SK-N-MC (cell line): ENCODE results near the gene POLR2F.

Experiments used
- DNase-seq: peaks from one replicate; pipeline ENCODE4 v3.0.0-alpha.2; 2011; ENCODE audit warnings: low read depth, low spot score
- H3K27ac ChIP-seq: fragments of 200-600 bp; sonication (generic); 2 replicates; pipeline ENCODE4 v1.5.1; 2016; ENCODE audit warnings: mixed run types
- H3K36me3 ChIP-seq: fragments of 200-600 bp; sonication (generic); 2 replicates; pipeline ENCODE4 v1.6.1; 2017; ENCODE audit warnings: antibody characterized with exemption, low read length, mixed read lengths; ENCODE audit not compliant: insufficient read depth
- H3K4me3 ChIP-seq: fragments of 200-600 bp; sonication (generic); 2 replicates; pipeline ENCODE4 v1.5.1; 2016
- H3K9ac ChIP-seq: fragments of 200-600 bp; sonication (generic); 2 replicates; pipeline ENCODE4 v1.8.0; 2017; ENCODE audit warnings: mixed run types, mixed read lengths; ENCODE audit not compliant: insufficient read length
- H3K9me3 ChIP-seq: fragments of 200-600 bp; sonication (generic); 2 replicates; pipeline ENCODE4 v1.6.1; 2017; ENCODE audit warnings: low read depth, mild to moderate bottlenecking, antibody characterized with exemption, low read length, moderate library complexity, mixed read lengths
- EZH2 ChIP-seq: fragments of 200-600 bp; sonication (generic); IDR thresholded peaks from one replicate; pipeline ENCODE4 v1.6.1; 2017; ENCODE audit warnings: antibody characterized with exemption
- FOXP2 ChIP-seq: optimal IDR thresholded peaks from 2 replicates; pipeline ENCODE3; 2011; ENCODE audit warnings: mild to moderate bottlenecking, moderate library complexity; ENCODE audit not compliant: insufficient read depth; ENCODE audit errors: extremely low read length, control extremely low read depth
- POLR2AphosphoS5 ChIP-seq: IDR thresholded peaks from 2 replicates; pipeline ENCODE4 v1.6.1; 2012; ENCODE audit warnings: mild to moderate bottlenecking, low read depth, low read length, borderline replicate concordance

The POLR2F gene

DNA sequence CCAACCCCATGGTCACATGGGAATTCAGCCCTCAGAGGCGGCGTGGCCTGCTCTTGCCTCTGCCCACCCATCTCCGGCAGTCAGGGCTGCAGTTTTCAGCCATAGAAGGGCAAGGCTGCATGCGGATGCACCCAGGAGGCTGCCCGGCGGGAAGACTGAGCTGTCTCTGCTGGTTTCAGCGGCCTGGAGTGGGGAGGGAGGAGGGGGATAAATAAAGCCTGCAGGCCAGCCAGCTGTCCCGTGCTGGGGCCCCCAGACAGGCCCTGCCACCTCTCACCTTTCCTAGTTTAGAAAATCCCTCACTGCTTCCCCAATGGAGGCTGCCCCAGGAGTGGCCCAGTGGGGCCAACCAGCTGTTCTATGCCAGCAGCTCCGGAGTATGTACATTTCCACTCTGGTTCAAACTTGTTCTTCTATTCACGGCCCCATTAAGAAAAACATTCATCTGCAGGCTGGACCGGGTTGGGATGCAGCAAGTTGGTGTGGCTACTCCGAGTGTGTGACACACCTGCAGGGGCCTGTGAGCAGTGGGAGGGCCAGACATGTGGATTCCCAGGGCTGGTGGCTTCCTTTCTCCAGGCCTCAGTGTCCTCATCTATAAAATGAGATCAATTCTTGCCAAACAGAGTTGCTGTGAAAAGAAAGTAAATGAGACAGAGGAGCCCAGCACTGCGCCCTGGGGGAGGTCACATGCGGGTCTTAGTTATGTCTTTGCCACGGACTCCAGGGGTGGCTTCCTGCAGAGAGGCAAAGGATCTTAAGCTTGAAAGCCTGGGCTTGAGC lies 42.4 kb upstream of the POLR2F start:
- no peak overlapping the region for H3K27ac ChIP-seq
- no peaks in the 10 kb centered on the region for H3K9me3 ChIP-seq
- H3K9ac ChIP-seq: no peak overlapping the region
- no peak for TF ChIP-seq POLR2AphosphoS5
- no peak for TF ChIP-seq EZH2
- no peak for TF ChIP-seq FOXP2
- no peak overlapping the region for H3K4me3 ChIP-seq
- DNase-seq: no peak
- no peaks in the 10 kb centered on the region; the same call in 1 of the 2 replicates for H3K36me3 ChIP-seq

DNA sequence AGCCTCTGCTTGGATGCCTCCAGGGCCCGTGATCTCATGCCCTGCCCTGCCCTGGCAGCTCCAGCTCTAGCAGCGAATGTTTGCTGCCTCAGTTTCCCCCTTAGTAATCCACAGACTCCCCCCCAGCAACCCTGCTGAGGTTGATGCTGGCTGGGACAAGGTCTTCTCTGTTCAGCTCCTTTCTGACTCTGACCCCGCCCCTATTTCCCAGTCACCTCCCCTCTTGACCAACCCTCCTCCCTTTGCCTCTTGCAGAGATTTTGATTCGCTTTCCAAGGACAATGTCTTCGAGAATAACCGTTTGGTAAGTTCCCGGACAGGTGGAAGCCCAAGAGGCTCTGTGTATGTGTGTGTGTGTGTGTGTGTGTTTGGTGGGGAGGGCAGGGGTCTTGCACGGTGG lies 41.8 kb upstream of the POLR2F start:
- H3K9ac ChIP-seq: no peak overlapping the region
- no peak for DNase-seq

DNA sequence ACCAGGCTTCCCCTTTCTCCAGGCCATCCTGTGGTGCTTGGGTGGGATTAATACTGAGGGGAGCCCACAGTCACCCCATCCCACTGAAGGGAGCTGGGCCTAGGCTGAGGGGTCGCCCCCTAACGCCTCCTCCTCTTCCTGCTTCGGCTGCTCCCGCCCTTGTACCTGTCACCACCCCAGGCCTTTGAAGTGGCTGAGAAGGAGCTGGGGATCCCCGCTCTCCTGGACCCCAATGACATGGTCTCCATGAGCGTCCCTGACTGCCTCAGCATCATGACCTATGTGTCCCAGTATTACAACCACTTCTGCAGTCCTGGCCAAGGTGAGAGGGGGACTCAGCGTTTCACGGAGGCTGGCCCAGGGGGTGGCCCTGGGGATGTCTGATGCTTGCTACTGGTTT lies 41.3 kb upstream of the POLR2F start:
- TF ChIP-seq EZH2 (no peak), POLR2AphosphoS5 (no peak), FOXP2 (no peak)
- Histone ChIP-seq H3K36me3 (peaks cover 5% of the 10 kb centered on the region; the same call in 1 of the 2 replicates), H3K4me3 (no peak overlapping the region), H3K27ac (no peak overlapping the region), H3K9me3 (no peaks in the 10 kb centered on the region), H3K9ac (no peak overlapping the region)
- no peak for DNase-seq

More for the DNA sequence above, 41.8 kb upstream of the POLR2F start:
- peaks cover 4% of the 10 kb centered on the region; the same call in 1 of the 2 replicates for H3K36me3 ChIP-seq
- TF ChIP-seq POLR2AphosphoS5 (no peak), FOXP2 (no peak), EZH2 (no peak)
- no peak overlapping the region for H3K4me3 ChIP-seq
- no peak overlapping the region for H3K27ac ChIP-seq
- H3K9me3 ChIP-seq: no peaks in the 10 kb centered on the region

DNA sequence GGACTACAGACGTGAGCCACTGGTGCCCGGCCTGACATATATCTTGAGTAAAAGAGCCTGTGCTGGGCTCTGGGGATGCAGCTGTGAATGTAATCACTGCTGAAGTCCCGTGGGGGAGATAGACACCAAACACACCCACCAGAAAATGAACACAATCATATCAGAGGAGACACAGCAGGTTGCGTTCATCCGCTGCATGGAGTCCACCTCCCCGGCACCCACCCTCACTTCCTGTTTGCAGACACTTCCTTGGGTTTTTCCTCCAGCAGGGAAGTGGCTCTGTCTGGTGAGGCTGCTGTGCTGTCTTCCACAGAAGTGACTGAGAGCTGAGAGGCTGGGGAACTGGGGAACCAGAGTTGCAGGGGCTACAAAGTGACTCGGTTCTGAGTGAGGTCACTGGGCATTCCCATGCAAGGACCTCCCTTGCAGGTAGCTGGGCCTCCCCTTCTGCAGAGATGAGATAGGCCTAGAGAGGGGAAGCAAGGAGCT lies 40.2 kb upstream of the POLR2F start:
- no peaks in the 10 kb centered on the region for H3K9me3 ChIP-seq
- H3K36me3 ChIP-seq: peaks cover 16% of the 10 kb centered on the region; the same call in 1 of the 2 replicates
- TF ChIP-seq FOXP2: no peak
- no peak overlapping the region for H3K9ac ChIP-seq
- no peak for DNase-seq
- no peak overlapping the region for H3K27ac ChIP-seq
- no peak overlapping the region for H3K4me3 ChIP-seq

DNA sequence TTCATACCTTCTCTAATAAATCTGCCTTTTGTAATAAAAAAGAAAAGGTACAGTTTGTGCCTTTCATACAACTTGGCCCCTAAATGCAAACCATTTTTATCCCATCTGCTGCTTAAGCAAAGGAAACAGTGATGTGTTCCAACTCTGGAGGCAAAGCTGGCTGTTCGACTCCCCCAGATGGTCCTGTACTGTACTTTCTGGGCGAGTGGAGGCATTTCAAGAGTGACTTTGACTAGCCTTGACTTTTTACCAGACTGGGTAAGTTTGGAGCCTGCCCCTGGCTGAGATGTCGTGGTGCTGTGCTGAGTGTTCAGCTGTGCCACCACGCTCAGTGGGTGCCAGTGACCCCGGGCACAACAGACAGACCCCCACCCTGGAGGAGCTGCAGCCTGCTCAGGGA lies 37.2 kb upstream of the POLR2F start:
- Histone ChIP-seq H3K27ac (no peak overlapping the region), H3K36me3 (peaks cover 24% of the 10 kb centered on the region; the same call in 1 of the 2 replicates), H3K9me3 (no peaks in the 10 kb centered on the region), H3K4me3 (no peak overlapping the region), H3K9ac (no peak overlapping the region)
- no peak for DNase-seq
- TF ChIP-seq POLR2AphosphoS5 (no peak), EZH2 (no peak), FOXP2 (no peak)

DNA sequence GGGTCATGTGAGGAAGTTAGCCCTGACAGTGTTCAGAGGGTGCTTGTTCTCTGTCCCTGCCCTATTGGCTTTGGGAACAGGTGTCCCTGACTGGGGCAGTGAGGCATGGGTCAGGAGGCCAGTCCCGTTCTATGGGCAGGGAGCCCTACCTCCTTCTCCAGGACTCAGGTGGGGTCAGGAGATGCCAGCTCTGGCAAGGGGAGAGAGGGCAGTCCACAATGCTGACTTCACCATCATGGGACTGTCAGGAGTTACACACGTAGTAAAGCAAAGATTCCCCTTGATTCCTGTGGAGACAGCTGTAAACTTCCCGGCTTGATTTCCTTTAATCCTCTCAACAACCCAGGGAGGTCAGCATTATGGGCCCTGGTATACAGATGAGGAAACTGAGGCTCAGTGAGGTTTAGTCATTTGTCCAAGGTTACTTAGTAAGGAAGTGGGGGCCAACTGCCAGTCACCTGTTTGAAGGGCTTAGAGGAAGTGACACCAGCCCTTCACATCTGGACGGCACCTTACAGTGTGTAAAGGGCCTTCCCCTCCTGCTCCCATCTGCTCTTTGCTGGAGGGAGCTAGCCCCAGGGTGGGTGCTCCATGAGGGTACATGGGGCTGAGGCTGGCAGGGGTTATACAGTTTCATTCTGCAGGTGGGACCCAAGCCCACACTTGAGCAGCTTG lies 35.5 kb upstream of the POLR2F start:
- Histone ChIP-seq H3K9me3 (no peaks in the 10 kb centered on the region), H3K4me3 (no peak overlapping the region), H3K27ac (no peak overlapping the region), H3K9ac (no peak overlapping the region), H3K36me3 (peaks cover 24% of the 10 kb centered on the region; the same call in 1 of the 2 replicates)
- no peak for TF ChIP-seq POLR2AphosphoS5
- TF ChIP-seq EZH2: no peak
- TF ChIP-seq FOXP2: no peak
- no peak for DNase-seq

DNA sequence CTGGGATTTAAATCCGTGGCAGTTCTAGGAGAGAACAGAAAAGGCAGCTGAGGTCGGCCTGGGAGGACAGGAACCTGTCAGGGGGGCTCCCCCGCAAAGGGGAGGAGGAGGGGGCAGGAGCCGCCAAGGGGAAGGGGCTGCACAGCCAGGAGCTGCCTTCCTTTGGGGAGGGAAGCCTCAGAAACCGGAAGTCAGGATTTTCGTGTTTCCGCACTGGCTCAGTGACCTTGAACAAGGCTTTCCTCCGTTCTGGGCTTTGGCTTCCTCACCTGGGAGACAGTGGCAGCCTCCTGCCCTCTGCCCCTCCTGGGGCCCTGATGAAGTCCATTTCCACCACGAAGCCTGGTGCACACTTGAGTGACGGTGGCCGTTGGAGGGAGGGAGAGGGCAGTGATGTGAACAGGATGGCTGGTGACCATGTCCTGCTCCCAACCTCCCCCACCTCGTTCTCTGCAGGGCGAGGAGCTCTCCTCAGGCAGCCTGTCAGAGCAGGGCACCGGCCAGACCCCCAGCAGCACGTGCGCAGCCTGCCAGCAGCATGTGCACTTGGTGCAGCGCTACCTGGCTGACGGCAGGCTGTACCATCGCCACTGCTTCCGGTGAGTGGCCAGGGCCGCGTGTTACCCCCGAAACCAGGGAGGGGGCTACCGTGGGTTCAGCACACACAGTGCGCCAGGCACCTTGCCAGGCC lies 34.8 kb upstream of the POLR2F start:
- TF ChIP-seq POLR2AphosphoS5 (no peak), FOXP2 (no peak), EZH2 (no peak)
- Histone ChIP-seq H3K9ac (no peak overlapping the region), H3K27ac (no peak overlapping the region), H3K4me3 (no peak overlapping the region), H3K9me3 (no peaks in the 10 kb centered on the region), H3K36me3 (peaks cover 24% of the 10 kb centered on the region; the same call in 1 of the 2 replicates)
- no peak for DNase-seq

DNA sequence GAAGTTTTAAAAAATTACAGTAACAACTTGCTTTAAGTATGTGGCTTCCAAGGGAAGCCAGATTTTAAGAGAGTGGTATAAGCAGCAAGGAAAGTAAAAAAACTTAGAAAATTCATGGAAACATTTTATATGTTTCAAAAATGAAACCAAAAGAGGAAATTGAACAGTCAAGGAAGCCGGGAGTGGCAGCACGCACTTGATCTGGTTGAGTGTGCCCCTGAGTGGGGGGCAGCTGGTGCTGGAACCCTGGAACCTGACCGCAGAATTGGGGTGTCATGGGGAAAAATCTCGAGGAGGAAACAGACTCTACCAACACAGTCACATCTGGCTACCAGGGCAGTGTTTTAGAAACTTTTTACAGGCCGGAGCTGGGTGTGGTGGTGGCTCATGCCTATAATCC lies 33.4 kb upstream of the POLR2F start:
- Histone ChIP-seq H3K36me3 (peaks cover 24% of the 10 kb centered on the region; the same call in 1 of the 2 replicates), H3K4me3 (no peak overlapping the region), H3K27ac (no peak overlapping the region), H3K9ac (no peak overlapping the region), H3K9me3 (no peaks in the 10 kb centered on the region)
- no peak for DNase-seq
- TF ChIP-seq POLR2AphosphoS5 (no peak), FOXP2 (no peak), EZH2 (no peak)
